Osteoblast (primary cell): ENCODE data around the gene SLC37A4. TPM values are rescaled to one million over a fixed set of nuclear protein-coding genes. Genes with fewer than 3 reads are reported as not detected.

Experiments used
- DNase-seq: peaks from one replicate; pipeline ENCODE4 v3.0.0; 2011; ENCODE audit warnings: low spot score, mixed read lengths; ENCODE audit not compliant: insufficient read length; ENCODE audit errors: missing footprints
- H2AFZ ChIP-seq: 2 replicates; pipeline ENCODE4 v1.6.0; 2011; ENCODE audit warnings: mild to moderate bottlenecking, low read length
- H3K27ac ChIP-seq: 2 replicates; pipeline ENCODE4 v1.5.1; 2011; ENCODE audit warnings: mild to moderate bottlenecking, low read depth, low read length, moderate library complexity
- H3K27me3 ChIP-seq: 2 replicates; pipeline ENCODE4 v1.6.0; 2012; ENCODE audit warnings: mild to moderate bottlenecking, control low read depth, inconsistent platforms, low read length, moderate library complexity; ENCODE audit not compliant: insufficient read depth
- H3K36me3 ChIP-seq: 2 replicates; pipeline ENCODE4 v1.5.1; 2011; ENCODE audit warnings: mild to moderate bottlenecking, low read length, control low read depth, moderate library complexity; ENCODE audit not compliant: insufficient read depth
- H3K4me1 ChIP-seq: 2 replicates; pipeline ENCODE4 v1.5.1; 2011; ENCODE audit warnings: mild to moderate bottlenecking, low read length, control low read depth, moderate library complexity; ENCODE audit not compliant: insufficient read depth
- H3K4me2 ChIP-seq: 2 replicates; pipeline ENCODE4 v1.6.0; 2011; ENCODE audit warnings: mild to moderate bottlenecking, low read length; ENCODE audit not compliant: insufficient read depth
- H3K4me3 ChIP-seq: fragments of 200-600 bp; sonication (generic); 3 replicates; pipeline ENCODE4 v1.5.1; 2012; ENCODE audit warnings: mild to moderate bottlenecking, low read length, inconsistent platforms; ENCODE audit not compliant: insufficient read depth
- H3K79me2 ChIP-seq: 2 replicates; pipeline ENCODE4 v1.6.0; 2012; ENCODE audit warnings: mild to moderate bottlenecking, low read length, control low read depth, inconsistent platforms; ENCODE audit not compliant: insufficient read depth
- H3K9me3 ChIP-seq: 2 replicates; pipeline ENCODE4 v1.5.1; 2011; ENCODE audit warnings: low read depth, low read length, control low read depth
- H4K20me1 ChIP-seq: 2 replicates; pipeline ENCODE4 v1.6.0; 2012; ENCODE audit warnings: mild to moderate bottlenecking, low read length, control low read depth; ENCODE audit not compliant: insufficient read depth
- CTCF ChIP-seq: IDR thresholded peaks from 2 replicates; pipeline ENCODE4 v1.5.1; 2011; ENCODE audit warnings: mild to moderate bottlenecking, low read depth, low read length, moderate library complexity; ENCODE audit errors: extremely low read depth
- total RNA-seq: library from RNA; depleted of rRNA; stranded (reverse); fragments of >200 nt; gene quantifications from 2 replicates; pipeline ENCODE4 v1.2.3, GENCODE V29; 2012

Gene SLC37A4
- total RNA-seq, 1 donor: 14.8 TPM

DNA sequence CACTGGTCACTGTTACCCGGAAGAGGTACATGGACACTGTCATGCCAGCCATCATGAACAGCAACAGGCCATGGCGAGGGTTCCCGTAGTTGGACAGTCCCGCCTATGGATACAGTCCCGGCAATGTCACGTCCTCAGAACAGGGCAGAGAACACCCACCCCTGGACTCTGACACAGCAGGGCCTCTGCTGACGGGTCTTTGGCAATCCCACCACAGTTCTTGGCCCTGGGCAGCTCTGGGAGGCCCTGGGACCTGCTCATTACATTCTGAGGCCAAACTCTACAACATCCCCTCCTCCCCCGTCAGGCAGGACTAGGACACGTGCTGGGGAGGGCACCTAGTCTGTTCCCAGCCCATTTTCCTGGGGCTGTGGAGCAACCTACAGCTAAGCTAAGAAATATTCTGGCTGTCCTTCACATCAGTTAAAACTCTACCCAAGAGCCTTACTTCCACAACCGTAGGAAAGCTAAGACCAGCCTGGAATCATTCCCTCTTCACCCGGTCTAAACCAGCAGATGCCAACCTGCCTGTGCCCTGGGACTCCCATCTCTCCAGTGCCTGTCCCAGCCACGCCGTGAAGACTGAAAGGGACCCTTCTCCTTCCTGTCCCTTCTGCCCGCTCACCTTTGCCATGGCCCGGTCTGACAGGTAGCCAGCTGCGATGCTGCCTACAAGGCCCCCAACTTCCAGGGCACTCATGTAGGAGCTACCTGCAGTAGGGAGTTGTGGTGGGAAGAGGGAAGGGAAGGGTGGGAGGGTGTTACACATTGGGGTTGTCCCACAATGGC lies 4.5 kb downstream of the SLC37A4 start:
- no peak for TF ChIP-seq CTCF
- Histone ChIP-seq H3K27ac (no peak overlapping the region), H3K9me3 (no peaks in the 10 kb centered on the region), H3K4me2 (no peak overlapping the region), H3K36me3 (peaks cover 35% of the 10 kb centered on the region), H3K4me3 (no peak overlapping the region), H3K4me1 (peaks cover 10% of the 10 kb centered on the region), H3K27me3 (no peaks in the 10 kb centered on the region), H4K20me1 (peaks cover 6% of the 10 kb centered on the region), H2AFZ (no peak overlapping the region), H3K79me2 (peaks cover 16% of the 10 kb centered on the region)
- DNase-seq: no peak

DNA sequence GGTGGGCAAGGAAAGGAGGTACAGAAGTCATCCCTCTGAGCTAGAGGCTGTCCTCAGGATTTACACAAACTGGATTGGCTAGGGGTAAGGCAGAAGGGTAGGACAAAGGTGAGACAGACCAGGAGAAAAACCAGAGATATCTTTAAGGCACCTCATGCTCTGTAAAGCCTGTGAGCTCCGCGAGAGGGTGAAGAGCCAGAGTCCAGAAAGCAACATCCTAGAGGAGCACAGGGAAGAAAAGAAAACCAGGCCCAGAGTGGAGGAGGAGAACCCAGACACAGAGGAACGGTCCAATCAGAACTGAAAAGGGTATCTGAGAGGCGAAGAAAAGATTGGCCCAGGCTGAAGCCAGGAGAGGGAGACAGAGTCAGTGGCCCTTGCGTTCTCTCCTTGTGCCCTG lies 5.1 kb downstream of the SLC37A4 start:
- Histone ChIP-seq H3K4me3 (no peak overlapping the region), H3K36me3 (peaks cover 38% of the 10 kb centered on the region), H3K9me3 (no peaks in the 10 kb centered on the region), H3K4me2 (no peak overlapping the region), H2AFZ (no peak overlapping the region), H3K27ac (no peak overlapping the region), H4K20me1 (peaks cover 7% of the 10 kb centered on the region), H3K4me1 (peaks cover 10% of the 10 kb centered on the region), H3K79me2 (peaks cover 23% of the 10 kb centered on the region), H3K27me3 (no peaks in the 10 kb centered on the region)
- TF ChIP-seq CTCF: no peak
- DNase-seq: no peak

- no peak for TF ChIP-seq CTCF
- DNase-seq: no peak
- Histone ChIP-seq H3K4me3 (no peak overlapping the region), H3K9me3 (no peaks in the 10 kb centered on the region), H2AFZ (no peak overlapping the region), H3K27me3 (no peaks in the 10 kb centered on the region), H3K79me2 (peaks cover 27% of the 10 kb centered on the region), H3K4me2 (no peak overlapping the region), H3K4me1 (peaks cover 12% of the 10 kb centered on the region), H3K36me3 (peaks cover 38% of the 10 kb centered on the region), H4K20me1 (peaks cover 9% of the 10 kb centered on the region), H3K27ac (no peak overlapping the region)
Observed at GRCh38 chr11:119025099-119025473, 5.6 kb downstream of the SLC37A4 start.

DNA sequence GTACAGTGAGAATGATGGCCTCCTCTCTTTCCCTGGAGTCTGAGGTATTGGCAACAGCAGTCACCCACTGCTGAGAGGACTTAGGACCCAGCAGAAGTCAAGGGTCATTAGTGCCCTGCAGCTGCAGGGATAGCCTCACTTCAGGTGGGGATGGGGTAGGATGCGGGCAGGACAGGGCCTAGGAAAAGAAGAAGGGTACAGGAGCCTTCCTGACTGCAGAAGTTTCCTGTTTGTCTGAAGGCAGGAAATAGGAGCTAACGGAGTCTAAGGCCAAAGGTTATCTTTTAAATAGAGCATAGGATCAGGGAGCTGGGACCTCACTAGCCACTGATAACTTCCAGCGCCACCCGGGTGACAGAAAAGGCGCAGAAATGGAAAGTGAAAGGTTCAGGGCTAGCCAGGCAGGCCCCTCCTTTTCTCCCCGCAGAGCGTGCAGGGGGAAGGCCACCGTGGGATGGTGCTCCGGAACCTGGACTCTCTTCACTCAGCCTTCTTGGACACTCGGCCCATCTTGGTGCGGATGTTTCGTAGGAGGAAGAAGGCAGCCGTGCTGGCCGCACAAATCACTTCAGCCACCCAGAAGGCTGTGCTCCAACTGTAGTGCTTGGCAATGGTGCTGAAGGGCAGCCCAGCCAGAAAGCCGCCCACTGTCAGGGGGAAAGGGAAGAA lies 6.1 kb downstream of the SLC37A4 start:
- H3K9me3 ChIP-seq: no peaks in the 10 kb centered on the region
- peaks cover 14% of the 10 kb centered on the region for H4K20me1 ChIP-seq
- H3K4me1 ChIP-seq: peaks cover 11% of the 10 kb centered on the region
- DNase-seq: no peak
- TF ChIP-seq CTCF: no peak
- H3K79me2 ChIP-seq: peaks cover 32% of the 10 kb centered on the region
- H3K27me3 ChIP-seq: no peaks in the 10 kb centered on the region
- peaks cover 38% of the 10 kb centered on the region for H3K36me3 ChIP-seq
- no peak overlapping the region for H3K27ac ChIP-seq
- H3K4me3 ChIP-seq: no peak overlapping the region
- H2AFZ ChIP-seq: no peak overlapping the region
- no peak overlapping the region for H3K4me2 ChIP-seq
